Uterus (tissue), 2 donors: Measurements from ENCODE around the gene FAM72B.
"Not testable (repeated sequence)": the region's sequence is repeated elsewhere in the genome, so short reads cannot be mapped to it uniquely, and the experiment has no call there.

Experiments
- CTCF ChIP-seq, 4 experiments: fragments of 200-600 bp in 2 of 4; fragments of 450-650 bp in 2 of 4; sonication (generic) in 2 of 4; IDR thresholded peaks; one replicate each; pipeline ENCODE4 v1.5.1; 2016 to 2019; ENCODE audit warnings: antibody characterized with exemption in 4 of 4, mild to moderate bottlenecking in 2 of 4, moderate library complexity in 1 of 4
- POLR2A ChIP-seq, 2 donors: fragments of 450-650 bp; IDR thresholded peaks; one replicate each; pipeline ENCODE4 v1.6.1; 2016; ENCODE audit warnings: antibody characterized with exemption in 2 of 2, mild to moderate bottlenecking in 1 of 2, moderate library complexity in 1 of 2

- not testable (repeated sequence) for TF ChIP-seq CTCF, POLR2A (IDR thresholded peaks at IDR 0.05)
Observed at GRCh38 chr1:121187914-121188313, 3.8 kb upstream of the FAM72B start.
